Hepatic stellate cell (primary cell): ENCODE results near the gene RAB4B.
"Not testable (repeated sequence)": the region's sequence is repeated elsewhere in the genome, so short reads cannot be mapped to it uniquely, and the experiment has no call there.

Experiments used
- DNase-seq: peaks from one replicate; pipeline ENCODE4 v3.0.0; 2011; ENCODE audit warnings: low spot score

Gene RAB4B

GRCh38 chr19:40750874-40751537 lies 27.0 kb upstream of the RAB4B start, which contains the start of gene SNRPA:
TSS of gene SNRPA (plus strand) at chr19:40751203. CDS start at chr19:40751409, 206 bp downstream.
- DNase-seq, result peak; percentile 98

- DNase-seq, result no peak
These were observed 25.7 kb upstream of the RAB4B start for GRCh38 chr19:40752257-40752781.

- no peak for DNase-seq
These were observed 23.3 kb upstream of the RAB4B start for GRCh38 chr19:40754611-40755247.

- no peak for DNase-seq
These were observed 22.8 kb upstream of the RAB4B start for GRCh38 chr19:40755248-40755624.

- no peak for DNase-seq
These were observed 22.3 kb upstream of the RAB4B start for GRCh38 chr19:40755791-40756190.

GRCh38 chr19:40756502-40757110 lies 21.4 kb upstream of the RAB4B start:
- no peak for DNase-seq

DNA sequence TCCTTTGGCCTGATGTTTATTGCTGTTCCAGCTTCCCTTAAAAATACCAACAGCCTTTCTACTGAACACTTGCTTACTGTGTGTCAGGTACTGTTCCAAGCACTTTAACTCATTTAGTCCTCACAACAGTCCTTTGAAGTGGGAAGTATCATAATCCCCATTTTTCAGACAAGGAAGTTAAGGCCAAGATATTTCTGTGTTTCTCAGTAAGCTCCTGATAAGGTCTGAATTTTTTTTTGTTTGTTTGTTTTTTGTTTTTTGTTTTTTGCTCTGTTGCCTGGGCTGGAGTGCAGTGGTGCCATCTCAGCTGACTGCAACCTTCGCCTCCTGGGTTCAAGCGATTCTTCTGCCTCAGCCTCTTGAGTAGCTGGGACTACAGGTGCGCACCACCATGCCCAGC lies 19.6 kb upstream of the RAB4B start:
- DNase-seq, result no peak

DNA sequence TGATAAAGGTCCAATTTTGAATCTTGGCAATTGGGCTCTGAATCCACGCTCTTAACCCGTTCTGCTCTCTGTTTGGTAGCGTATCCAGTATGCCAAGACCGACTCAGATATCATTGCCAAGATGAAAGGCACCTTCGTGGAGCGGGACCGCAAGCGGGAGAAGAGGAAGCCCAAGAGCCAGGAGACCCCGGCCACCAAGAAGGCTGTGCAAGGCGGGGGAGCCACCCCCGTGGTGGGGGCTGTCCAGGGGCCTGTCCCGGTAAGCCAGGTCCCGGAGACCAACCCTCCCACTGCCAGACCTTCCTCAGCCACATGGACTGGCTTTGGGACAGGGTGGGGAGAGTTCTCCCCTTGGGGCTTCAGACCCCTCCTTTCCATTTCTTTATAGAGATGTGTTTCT lies 18.7 kb upstream of the RAB4B start:
- DNase-seq, result no peak

GRCh38 chr19:40762754-40763470 lies 15.1 kb upstream of the RAB4B start:
- DNase-seq, result no peak

GRCh38 chr19:40763526-40763925 lies 14.5 kb upstream of the RAB4B start:
- DNase-seq, result no peak

- no peak for DNase-seq
These were observed 14.1 kb upstream of the RAB4B start for GRCh38 chr19:40763963-40764362.

DNA sequence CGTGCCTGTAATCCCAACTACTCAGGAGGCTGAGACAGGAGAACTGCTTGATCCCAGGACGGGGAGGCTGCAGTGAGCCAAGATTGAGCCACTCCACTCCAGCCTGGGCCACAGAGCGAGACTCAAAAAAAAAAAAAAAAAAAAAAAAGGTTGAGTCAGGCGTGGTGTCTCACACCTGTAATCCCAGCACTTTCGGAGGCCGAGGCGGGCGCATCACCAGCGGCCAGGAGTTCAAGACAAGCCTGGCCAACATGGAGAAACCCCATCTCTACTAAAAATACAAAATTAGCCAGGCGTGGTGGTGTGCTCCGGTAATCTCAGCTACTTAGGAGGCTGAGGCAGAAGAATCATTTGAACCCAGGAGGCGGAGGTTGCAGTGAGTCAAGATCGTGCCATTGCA lies 11.7 kb upstream of the RAB4B start:
- not testable (repeated sequence) for DNase-seq

- no peak for DNase-seq
These were observed 9.2 kb upstream of the RAB4B start for GRCh38 chr19:40768869-40769268.

DNA sequence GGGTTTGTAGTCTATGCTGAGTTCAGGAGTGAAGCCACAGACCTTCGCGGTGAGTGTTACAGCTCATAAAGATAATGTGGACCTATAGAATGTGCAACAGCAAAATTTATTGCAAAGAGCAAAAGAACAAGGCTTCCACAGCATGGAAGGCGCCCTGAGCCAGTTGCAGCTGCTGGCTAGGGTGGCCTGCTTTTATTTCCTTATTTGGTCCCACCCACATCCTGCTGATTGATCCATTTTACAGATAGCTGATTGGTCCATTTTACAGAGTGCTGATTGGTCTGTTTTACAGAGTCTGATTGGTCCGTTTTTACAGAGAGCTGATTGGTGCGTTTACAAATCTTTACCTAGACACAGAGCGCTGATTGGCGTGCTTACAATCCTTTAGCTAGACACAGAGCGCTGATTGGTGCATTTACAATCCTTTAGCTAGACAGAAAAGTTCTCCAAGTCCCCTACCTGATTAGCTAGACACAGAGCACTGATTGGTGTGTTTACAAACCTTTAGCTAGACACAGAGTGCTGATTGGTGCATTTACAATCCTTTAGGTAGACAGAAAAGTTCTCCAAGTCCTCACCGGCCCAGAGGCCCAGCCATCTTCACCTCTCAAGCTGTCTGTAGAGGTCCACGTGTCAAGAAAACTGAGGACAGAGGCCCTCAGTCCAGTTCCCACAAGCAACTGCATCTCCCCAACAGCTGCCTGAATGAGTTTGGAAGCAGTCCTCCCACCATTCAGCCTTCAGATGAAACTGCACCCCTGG lies 6.8 kb upstream of the RAB4B start:
- DNase-seq, result not testable (repeated sequence)

GRCh38 chr19:40774916-40775631 lies 3.0 kb upstream of the RAB4B start, which contains the start of gene MIA:
TSS of gene MIA (plus strand) at chr19:40775521. CDS start at chr19:40775543, 22 bp downstream.
- no peak for DNase-seq

- no peak for DNase-seq
These were observed 2.4 kb upstream of the RAB4B start for GRCh38 chr19:40775632-40776022.

- DNase-seq, result no peak
These were observed 1.7 kb upstream of the RAB4B start for GRCh38 chr19:40776364-40776763.

DNA sequence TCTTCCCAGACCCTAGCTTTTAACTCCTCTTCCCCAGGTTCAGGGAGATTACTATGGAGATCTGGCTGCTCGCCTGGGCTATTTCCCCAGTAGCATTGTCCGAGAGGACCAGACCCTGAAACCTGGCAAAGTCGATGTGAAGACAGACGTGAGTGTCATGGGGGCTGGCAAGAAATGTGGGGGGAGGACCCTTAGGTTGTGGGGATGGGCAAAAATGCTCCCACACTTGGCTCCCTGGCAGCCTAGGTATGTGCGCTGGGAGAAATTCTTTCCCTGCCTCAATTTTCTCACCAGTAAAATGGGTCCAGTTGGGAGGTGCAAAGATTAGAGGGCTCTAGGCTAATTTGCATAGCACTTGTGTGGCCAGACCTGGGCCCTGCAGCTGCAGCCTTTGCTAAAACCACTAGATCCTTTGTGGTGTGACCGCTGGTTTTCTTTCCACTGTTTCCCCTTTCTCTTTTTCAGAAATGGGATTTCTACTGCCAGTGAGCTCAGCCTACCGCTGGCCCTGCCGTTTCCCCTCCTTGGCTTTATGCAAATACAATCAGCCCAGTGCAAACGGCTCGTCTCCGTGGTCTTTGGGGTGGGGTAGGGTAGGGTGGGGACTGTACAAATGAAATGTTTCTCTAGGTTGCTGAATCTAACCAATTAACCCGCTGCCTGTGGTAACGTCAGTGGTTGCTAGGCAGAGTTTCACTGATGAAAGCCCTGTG lies 959 bp upstream of the RAB4B start:
- peak; percentile 87 for DNase-seq

DNA sequence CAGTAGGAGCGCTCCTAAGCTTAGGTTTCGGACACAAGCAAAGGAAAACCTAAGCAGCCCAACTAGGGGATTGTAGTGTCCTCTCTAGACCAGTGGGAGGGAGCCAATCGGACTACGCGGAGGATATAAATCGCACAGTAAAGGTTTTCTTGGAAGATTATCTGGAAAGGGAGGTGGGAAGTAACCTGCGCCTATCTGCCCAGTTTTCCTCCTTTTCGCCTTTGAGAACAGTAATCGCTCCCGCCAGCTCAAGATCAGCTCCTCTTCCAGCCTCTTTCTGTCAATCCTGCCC lies 456 bp upstream of the RAB4B start:
- no peak for DNase-seq

DNA sequence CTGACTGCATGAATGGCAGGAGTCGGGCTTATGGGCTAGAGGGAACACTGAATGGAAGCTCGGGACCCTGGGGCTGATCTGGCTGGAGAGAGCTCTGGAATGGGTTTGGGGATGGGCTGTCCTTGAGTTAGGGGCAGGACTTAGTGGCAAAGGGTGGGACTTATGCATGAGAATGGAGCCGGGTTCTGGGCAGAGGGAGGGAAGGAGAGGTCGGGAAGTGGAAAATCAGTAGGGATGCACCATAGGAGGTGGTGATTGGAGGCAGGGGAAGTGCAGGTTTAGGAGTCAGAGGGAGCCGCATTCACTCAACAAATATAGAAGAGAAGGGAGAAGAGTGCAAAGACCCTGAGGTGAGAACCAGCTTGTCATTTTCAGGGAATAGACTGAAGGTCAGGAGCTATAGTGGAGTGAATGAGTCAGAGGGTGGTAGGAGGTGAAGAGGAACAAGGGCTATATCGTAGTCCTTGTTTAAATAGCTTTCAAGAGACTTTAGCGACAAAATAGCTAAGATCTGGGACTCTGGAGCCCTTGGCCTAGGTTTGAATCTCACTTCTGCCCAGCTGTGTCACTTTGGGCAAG lies 748 bp downstream of the RAB4B start:
- no peak for DNase-seq
